22Rv1 (cell line): Measurements from ENCODE around the gene CNN3.
A peak's percentile ranks its signal among the peaks of the same experiment; 100 is the strongest.

ENCODE experiments used
- H3K27ac ChIP-seq: fragments of 450-650 bp; 2 replicates; pipeline ENCODE4 v1.5.1; 2017
- ZFX ChIP-seq: fragments of 450-650 bp; IDR thresholded peaks from 2 replicates; pipeline ENCODE4 v1.6.1; 2017; ENCODE audit warnings: antibody characterized with exemption, borderline replicate concordance
- TF ChIP-seq, protein P1 (sequence below): fragments of 450-650 bp; IDR thresholded peaks from 2 replicates; pipeline ENCODE4 v1.5.1; 2017; ENCODE audit warnings: mild to moderate bottlenecking

The CNN3 gene

DNA sequence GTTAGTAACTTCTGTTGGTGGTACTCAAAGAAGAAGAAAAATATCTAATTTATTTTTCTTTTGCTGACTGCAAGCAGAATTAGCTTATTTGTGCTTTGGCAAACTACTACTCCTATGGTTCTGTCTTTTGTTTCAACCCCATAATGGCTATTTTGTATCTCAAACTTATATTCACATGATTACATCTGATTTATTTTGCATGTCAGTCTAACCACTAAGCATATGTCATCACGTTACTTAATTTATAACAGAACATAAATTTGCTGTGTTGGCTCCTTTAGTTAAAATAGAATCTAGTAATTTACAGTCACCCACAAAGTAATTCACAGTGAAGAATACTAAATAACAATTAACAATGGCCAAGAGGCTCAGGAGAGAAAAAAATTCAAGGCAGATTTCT lies 39.1 kb upstream of the CNN3 start:
- TF ChIP-seq ZFX: no peak
- TF ChIP-seq, protein P1, sequence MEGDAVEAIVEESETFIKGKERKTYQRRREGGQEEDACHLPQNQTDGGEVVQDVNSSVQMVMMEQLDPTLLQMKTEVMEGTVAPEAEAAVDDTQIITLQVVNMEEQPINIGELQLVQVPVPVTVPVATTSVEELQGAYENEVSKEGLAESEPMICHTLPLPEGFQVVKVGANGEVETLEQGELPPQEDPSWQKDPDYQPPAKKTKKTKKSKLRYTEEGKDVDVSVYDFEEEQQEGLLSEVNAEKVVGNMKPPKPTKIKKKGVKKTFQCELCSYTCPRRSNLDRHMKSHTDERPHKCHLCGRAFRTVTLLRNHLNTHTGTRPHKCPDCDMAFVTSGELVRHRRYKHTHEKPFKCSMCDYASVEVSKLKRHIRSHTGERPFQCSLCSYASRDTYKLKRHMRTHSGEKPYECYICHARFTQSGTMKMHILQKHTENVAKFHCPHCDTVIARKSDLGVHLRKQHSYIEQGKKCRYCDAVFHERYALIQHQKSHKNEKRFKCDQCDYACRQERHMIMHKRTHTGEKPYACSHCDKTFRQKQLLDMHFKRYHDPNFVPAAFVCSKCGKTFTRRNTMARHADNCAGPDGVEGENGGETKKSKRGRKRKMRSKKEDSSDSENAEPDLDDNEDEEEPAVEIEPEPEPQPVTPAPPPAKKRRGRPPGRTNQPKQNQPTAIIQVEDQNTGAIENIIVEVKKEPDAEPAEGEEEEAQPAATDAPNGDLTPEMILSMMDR: no peak
- H3K27ac ChIP-seq: no peak overlapping the region

DNA sequence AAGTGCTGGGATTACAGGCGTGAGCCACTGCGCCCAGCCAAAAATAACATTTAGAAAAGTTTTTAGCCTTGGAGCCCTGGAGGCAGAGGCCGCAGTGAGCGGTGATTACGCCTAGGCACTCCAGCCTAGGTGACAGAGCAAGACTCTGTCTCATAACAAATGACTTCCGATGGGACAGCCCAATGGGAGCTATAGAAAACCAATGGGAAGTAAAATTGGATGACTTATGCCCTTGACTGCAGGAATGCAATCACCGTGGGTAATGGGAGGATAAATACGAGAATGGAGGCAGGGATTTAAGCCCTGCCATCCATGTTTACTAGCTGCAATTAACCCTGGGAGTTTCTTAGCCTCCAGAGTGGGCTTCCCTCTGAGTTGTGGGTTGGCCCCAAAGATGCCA lies 37.0 kb upstream of the CNN3 start:
- no peak for TF ChIP-seq ZFX
- TF ChIP-seq, protein P1: no peak
- H3K27ac ChIP-seq: no peak overlapping the region

DNA sequence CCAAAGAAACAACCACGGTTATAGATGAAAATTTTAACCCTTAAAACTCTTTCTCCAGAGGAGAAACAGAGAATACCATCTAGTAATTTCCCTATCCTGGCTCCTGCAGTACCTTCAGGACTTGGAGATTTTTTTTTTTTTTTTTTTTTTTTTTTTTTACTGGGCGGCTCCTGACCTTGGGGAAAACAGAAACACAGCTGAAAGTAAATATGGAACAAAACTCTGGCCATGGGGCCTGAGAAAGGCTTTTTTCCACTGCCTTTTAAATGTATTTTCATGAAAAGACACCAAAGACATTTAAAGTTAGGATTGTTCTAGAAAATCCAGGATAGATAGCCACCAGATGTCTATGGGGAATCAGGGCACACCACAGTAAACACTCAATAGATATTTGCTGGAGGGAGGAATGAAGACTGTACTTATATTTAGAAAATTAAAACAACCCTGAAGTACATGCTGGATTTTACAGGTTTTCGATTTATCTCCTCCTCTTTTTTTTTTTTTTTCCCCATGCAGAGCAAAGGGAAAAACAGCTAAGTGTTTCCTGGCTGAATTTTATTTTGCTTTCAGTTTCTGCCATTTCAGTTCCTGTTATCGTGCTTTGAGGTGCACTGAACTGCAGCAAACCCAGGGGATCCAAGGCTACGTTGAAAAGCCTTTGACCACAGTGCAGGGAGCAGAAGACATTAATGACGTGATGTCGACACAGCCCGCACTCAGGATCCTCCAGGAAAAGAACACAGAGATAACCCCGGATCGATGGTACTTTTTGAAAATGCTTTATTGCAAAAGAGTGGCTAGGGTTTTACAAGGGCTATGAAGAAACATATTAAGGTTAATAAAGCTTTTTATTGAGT lies 35.7 kb upstream of the CNN3 start:
- TF ChIP-seq, protein P1: no peak
- TF ChIP-seq ZFX: no peak
- peak overlapping the region; percentile 47 for H3K27ac ChIP-seq

DNA sequence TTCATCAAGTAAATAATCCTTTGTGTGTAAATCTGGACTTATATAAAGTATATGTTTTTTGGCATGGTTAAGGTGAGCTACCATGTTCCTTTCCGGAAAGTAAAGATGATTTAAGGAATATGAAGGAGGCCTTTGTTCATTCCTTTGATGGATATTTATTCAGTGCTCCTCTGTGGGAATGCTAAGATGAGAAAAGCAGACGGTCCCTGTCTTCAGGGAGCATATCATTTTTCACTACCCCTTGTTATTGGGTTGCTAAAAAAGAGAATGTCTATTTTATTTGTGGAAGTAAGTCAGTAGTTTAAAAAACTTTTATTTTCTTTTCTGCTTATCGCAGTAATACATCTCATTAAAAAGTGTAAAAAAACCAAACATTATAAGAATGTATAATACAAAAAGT lies 35.1 kb upstream of the CNN3 start:
- no peak for TF ChIP-seq ZFX
- TF ChIP-seq, protein P1: no peak
- no peak overlapping the region for H3K27ac ChIP-seq

DNA sequence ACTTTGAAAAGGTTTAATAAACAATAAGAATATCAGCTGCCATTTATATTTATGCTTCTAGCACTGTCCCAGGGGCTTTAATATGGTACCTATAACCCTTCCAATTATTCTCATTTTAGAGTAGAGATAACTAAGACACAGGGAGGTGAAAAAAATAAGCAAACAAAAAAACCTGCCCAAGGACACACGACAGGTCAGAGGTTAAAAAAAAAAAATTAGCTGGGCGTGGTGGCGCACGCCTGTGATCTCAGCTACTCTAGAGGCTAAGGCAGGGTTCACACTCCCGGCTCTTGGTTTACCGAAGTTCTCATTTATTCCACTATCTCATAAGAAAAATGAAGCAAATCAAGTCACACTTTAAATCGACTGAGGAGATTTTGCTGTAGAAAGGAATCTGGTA lies 34.7 kb upstream of the CNN3 start:
- H3K27ac ChIP-seq: no peak overlapping the region
- TF ChIP-seq ZFX: no peak
- TF ChIP-seq, protein P1: no peak

DNA sequence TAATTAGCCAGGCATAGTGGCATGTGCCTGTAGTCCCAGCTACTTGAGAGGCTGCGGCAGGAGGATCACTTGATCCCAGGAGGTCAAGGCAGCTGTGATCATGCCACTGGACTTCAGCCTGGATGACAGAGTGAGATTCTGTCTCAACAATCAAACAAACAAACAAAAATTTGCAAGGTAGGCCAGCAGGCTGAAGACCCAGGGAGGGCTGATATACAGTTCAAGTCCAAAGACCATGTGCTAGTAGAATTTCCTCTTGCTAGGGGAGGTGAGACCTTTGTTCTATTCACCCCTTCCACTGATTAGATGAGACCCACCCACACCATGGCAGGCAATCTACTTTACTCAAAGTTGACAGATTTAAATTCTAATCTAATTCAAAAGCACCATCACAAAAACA lies 31.2 kb upstream of the CNN3 start:
- H3K27ac ChIP-seq: no peak overlapping the region
- TF ChIP-seq, protein P1: no peak
- TF ChIP-seq ZFX: no peak
